ENCODE results near the gene C17orf67.

The C17orf67 gene

GRCh38 chr17:56850591-56850990 is 16.9 kb upstream of the C17orf67 start:
- peaks cover 35% of the 10 kb centered on the region for H3K36me3 Mint-ChIP-seq (ENCODE audit: insufficient read depth)
- ATAC-seq (replicated peaks) = no peak
- no peaks in the 10 kb centered on the region for H3K9me3 Mint-ChIP-seq
- H3K27me3 Mint-ChIP-seq = no peaks in the 10 kb centered on the region
- H3K4me1 Mint-ChIP-seq (ENCODE audit: low read depth in 2 of 2) = no peaks in the 10 kb centered on the region
- H3K27ac Mint-ChIP-seq = peak overlapping the region in 1 of 2 donors; percentile 77
- no peak for DNase-seq
- H3K4me3 Mint-ChIP-seq = no peak overlapping the region

- Mint-ChIP-seq H3K9me3 (no peaks in the 10 kb centered on the region), H3K36me3 (ENCODE audit: insufficient read depth) (peaks cover 38% of the 10 kb centered on the region), H3K4me1 (ENCODE audit: low read depth in 2 of 2) (peaks cover 0 to 1% of the 10 kb centered on the region in 2 donors), H3K4me3 (no peak overlapping the region), H3K27me3 (no peaks in the 10 kb centered on the region), H3K27ac (no peak overlapping the region)
- DNase-seq = no peak
- ATAC-seq (replicated peaks) = no peak
Observed at GRCh38 chr17:56849131-56849530, 15.4 kb upstream of the C17orf67 start.

DNA sequence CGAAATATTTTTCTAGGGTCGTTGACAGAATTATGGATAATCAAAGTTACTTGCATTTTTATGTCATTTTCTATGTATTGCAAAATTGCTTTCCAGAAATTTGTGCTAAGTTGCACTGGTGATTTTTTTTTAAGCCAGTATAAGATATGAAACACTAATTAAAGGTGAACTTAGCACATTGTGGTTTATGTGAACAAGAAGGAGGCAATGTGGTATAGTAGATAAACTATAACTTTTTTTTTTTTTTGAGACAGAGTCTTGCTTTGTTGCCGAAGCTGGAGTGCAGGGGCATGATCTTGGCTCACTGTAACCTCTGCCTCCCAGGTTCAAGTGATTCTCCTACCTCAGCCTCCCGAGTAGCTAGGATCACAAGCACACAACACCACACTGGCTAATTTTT is 13.4 kb upstream of the C17orf67 start:
- Mint-ChIP-seq H3K36me3 (ENCODE audit: insufficient read depth) (peaks cover 37% of the 10 kb centered on the region), H3K4me3 (no peak overlapping the region), H3K27ac (no peak overlapping the region), H3K4me1 (ENCODE audit: low read depth in 2 of 2) (peaks cover 0 to 5% of the 10 kb centered on the region in 2 donors), H3K9me3 (no peaks in the 10 kb centered on the region), H3K27me3 (no peaks in the 10 kb centered on the region)
- no peak for ATAC-seq (replicated peaks)
- DNase-seq = no peak

DNA sequence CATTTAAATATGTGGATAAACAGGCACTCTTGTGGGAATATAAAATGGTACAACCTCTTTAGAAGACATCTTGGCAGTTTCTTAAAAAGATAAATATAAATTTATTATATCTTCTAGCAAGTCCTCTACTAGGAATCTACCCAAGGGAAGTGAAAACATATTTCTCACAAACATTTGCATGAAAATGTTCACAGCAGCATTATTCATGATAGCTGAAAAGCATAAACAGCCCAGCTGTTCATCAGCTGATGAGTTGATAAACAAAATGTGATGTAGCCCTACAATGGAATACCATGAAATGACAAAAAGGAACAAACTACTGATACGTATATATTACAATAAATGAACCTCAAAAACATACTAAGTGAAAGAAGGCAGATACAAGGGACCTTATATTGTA is 12.2 kb upstream of the C17orf67 start:
- DNase-seq = no peak
- Mint-ChIP-seq H3K4me3 (no peak overlapping the region), H3K4me1 (ENCODE audit: low read depth in 2 of 2) (peaks cover 0 to 5% of the 10 kb centered on the region in 2 donors), H3K36me3 (ENCODE audit: insufficient read depth) (peaks cover 36% of the 10 kb centered on the region), H3K27ac (no peak overlapping the region), H3K9me3 (no peaks in the 10 kb centered on the region), H3K27me3 (no peaks in the 10 kb centered on the region)
- ATAC-seq (replicated peaks) = no peak

GRCh38 chr17:56842577-56842976 is 8.9 kb upstream of the C17orf67 start:
- Mint-ChIP-seq H3K36me3 (ENCODE audit: insufficient read depth) (peaks cover 17% of the 10 kb centered on the region), H3K9me3 (no peaks in the 10 kb centered on the region)

DNA sequence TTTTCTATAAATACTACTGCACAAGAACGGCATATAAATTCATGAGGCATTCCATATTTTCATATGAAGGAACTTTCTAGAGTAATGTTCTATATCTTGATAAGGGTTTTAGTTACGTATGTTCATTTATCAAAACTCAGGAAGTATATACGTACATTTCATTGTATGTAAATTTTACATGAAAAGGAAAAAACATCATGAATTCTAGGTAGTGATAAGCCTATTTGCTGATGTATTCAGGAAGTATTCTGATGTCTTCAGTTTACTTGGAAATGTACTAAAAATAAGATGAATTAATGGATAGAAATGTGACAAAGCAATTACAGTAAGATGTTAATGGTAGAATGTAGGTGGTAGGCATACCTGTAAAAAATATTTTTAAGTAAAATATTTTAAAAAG is 5.0 kb upstream of the C17orf67 start:
- Mint-ChIP-seq H3K4me1 (ENCODE audit: low read depth in 2 of 2) (peaks cover 18 to 31% of the 10 kb centered on the region in 2 donors), H3K27me3 (no peaks in the 10 kb centered on the region), H3K9me3 (no peaks in the 10 kb centered on the region), H3K36me3 (ENCODE audit: insufficient read depth) (peaks cover 18% of the 10 kb centered on the region), H3K27ac (no peak overlapping the region), H3K4me3 (no peak overlapping the region)
- ATAC-seq (replicated peaks) (no peak), DNase-seq (no peak)

More at GRCh38 chr17:56842577-56842976, 8.9 kb upstream of the C17orf67 start:
- no peak overlapping the region for H3K27ac Mint-ChIP-seq
- DNase-seq (no peak), ATAC-seq (replicated peaks) (no peak)
- H3K27me3 Mint-ChIP-seq = no peaks in the 10 kb centered on the region
- H3K4me1 Mint-ChIP-seq (ENCODE audit: low read depth in 2 of 2) = peaks cover 4 to 16% of the 10 kb centered on the region in 2 donors
- no peak overlapping the region for H3K4me3 Mint-ChIP-seq

- peaks cover 33 to 56% of the 10 kb centered on the region in 2 donors for H3K4me1 Mint-ChIP-seq (ENCODE audit: low read depth in 2 of 2)
- peak overlapping the region; percentile 93 for H3K4me3 Mint-ChIP-seq
- peaks cover 15% of the 10 kb centered on the region for H3K36me3 Mint-ChIP-seq (ENCODE audit: insufficient read depth)
- no peak for ATAC-seq (replicated peaks)
- no peaks in the 10 kb centered on the region for H3K27me3 Mint-ChIP-seq
- H3K27ac Mint-ChIP-seq = peak overlapping the region in 1 of 2 donors; percentile 92
- H3K9me3 Mint-ChIP-seq = no peaks in the 10 kb centered on the region
- no peak for DNase-seq
Observed at GRCh38 chr17:56835264-56835585, 1.5 kb upstream of the C17orf67 start.

DNA sequence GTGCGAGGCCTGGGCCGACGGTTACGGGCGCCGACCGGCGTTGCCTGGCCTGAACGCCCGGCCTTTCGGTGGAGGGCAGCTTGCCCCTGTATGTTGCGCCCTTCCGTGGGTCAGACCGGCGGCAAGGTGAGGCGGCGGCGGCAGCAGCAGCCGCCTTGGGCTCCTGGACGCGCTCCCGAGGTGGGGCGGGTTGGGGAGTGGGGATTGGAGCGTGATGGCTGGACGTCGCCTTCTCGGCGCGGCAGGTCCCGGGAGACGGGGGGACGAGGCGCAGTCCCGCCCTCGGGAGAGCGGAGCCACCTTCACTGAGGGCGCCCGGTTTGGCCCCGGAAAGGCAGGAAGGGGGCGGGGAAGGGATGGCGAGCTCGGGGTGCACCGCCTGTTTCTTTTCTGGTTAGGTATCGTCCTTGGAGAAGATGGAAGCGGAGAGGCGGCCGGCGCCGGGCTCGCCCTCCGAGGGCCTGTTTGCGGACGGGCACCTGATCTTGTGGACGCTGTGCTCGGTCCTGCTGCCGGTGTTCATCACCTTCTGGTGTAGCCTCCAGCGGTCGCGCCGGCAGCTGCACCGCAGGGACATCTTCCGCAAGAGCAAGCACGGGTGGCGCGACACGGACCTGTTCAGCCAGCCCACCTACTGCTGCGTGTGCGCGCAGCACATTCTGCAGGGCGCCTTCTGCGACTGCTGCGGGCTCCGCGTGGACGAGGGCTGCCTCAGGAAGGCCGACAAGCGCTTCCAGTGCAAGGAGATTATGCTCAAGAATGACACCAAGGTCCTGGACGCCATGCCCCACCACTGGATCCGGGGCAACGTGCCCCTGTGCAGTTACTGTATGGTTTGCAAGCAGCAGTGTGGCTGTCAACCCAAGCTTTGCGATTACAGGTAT is 902 bp upstream of the C17orf67 start:
- Mint-ChIP-seq H3K36me3 (ENCODE audit: insufficient read depth) (peaks cover 17% of the 10 kb centered on the region), H3K4me1 (ENCODE audit: low read depth in 2 of 2) (peaks cover 33 to 56% of the 10 kb centered on the region in 2 donors), H3K27me3 (no peaks in the 10 kb centered on the region), H3K27ac (peak overlapping the region; percentile 64 to 92), H3K9me3 (no peaks in the 10 kb centered on the region), H3K4me3 (peak overlapping the region; percentile 93)
- ATAC-seq (replicated peaks) (peak; percentile 43), DNase-seq (peak; percentile 59 to 64 (median 63))

GRCh38 chr17:56833057-56833808 is 487 bp downstream of the C17orf67 start:
- H3K36me3 Mint-ChIP-seq (ENCODE audit: insufficient read depth) = peaks cover 21% of the 10 kb centered on the region
- H3K4me3 Mint-ChIP-seq = peak overlapping the region; percentile 93
- peak overlapping the region; percentile 71 to 94 for H3K27ac Mint-ChIP-seq
- peak; percentile 50 to 58 (median 57) for DNase-seq
- peak; percentile 62 for ATAC-seq (replicated peaks)
- no peaks in the 10 kb centered on the region for H3K9me3 Mint-ChIP-seq
- H3K4me1 Mint-ChIP-seq (ENCODE audit: low read depth in 2 of 2) = peaks cover 33 to 63% of the 10 kb centered on the region in 2 donors
- H3K27me3 Mint-ChIP-seq = no peaks in the 10 kb centered on the region

DNA sequence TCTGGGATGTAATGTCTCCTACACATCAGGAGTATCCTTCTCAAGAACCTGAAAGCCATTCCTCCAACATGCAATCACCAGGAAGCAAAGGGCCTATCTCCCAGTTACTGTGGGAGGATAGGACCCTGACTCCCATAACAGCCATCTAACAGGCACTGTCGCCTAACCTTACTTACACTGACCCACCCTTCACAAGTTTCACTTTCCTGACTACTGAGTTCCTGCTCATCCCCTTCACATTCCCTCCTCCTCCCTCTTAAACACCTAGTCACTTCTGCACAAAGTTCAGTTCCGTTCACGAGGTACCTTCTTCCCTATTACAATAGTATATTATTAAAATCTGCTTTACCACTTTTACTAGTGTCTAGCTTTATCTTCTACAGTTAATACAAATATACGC is 1.3 kb downstream of the C17orf67 start:
- H3K9me3 Mint-ChIP-seq = no peaks in the 10 kb centered on the region
- H3K27me3 Mint-ChIP-seq = no peaks in the 10 kb centered on the region
- peak overlapping the region; percentile 93 for H3K4me3 Mint-ChIP-seq
- H3K36me3 Mint-ChIP-seq (ENCODE audit: insufficient read depth) = peaks cover 21% of the 10 kb centered on the region
- H3K27ac Mint-ChIP-seq = peak overlapping the region; percentile 71 to 94
- ATAC-seq (replicated peaks) = no peak
- DNase-seq = no peak
- peaks cover 28 to 56% of the 10 kb centered on the region in 2 donors for H3K4me1 Mint-ChIP-seq (ENCODE audit: low read depth in 2 of 2)

DNA sequence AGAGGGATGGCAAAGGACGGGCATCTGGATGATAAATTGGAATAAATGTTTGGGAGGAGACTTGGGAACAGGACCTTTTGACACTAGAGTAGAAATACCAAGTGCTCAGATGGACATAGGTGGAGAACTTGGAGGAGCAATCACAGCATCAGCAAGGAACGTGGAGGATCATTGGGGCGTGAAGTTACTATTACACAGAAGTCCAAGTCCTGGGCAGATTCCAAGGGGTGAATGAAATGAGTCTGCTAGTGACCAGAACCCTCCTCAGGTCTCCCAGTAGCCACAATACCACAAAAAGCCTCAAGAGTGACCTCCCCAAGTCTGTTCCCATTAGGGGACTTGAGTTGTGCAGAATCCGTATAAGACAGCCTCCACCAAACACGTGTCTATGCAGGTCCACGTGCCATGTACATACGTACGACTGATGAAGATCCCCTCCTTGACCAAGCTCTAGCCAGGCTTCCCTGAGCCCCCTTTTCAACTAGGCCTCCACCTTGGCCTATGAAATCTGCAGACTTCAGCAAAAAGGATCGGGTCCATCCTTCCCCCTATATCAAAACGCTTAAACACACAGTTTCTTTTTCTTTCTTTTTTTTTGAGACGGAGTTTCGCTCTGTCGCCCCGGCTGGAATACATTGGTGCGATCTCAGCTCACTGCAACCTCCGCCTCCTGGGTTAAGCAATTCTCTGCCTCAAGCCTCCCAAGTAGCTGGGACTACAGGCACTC is 2.2 kb downstream of the C17orf67 start:
- H3K27ac Mint-ChIP-seq = peak overlapping the region in 1 of 2 donors; percentile 71
- no peaks in the 10 kb centered on the region for H3K9me3 Mint-ChIP-seq
- no peaks in the 10 kb centered on the region for H3K27me3 Mint-ChIP-seq
- peaks cover 18% of the 10 kb centered on the region for H3K36me3 Mint-ChIP-seq (ENCODE audit: insufficient read depth)
- DNase-seq = no peak
- ATAC-seq (replicated peaks) = no peak
- H3K4me1 Mint-ChIP-seq (ENCODE audit: low read depth in 2 of 2) = peaks cover 21 to 46% of the 10 kb centered on the region in 2 donors
- H3K4me3 Mint-ChIP-seq = no peak overlapping the region

GRCh38 chr17:56830726-56831368 is 2.9 kb downstream of the C17orf67 start:
- peak overlapping the region in 1 of 2 donors; percentile 36 for H3K27ac Mint-ChIP-seq
- H3K27me3 Mint-ChIP-seq = no peaks in the 10 kb centered on the region
- no peak overlapping the region for H3K4me3 Mint-ChIP-seq
- no peaks in the 10 kb centered on the region for H3K9me3 Mint-ChIP-seq
- ATAC-seq (replicated peaks) (no peak), DNase-seq (no peak)
- H3K36me3 Mint-ChIP-seq (ENCODE audit: insufficient read depth) = peaks cover 18% of the 10 kb centered on the region
- peaks cover 20 to 43% of the 10 kb centered on the region in 2 donors for H3K4me1 Mint-ChIP-seq (ENCODE audit: low read depth in 2 of 2)
